GM21529 (cell line): Measurements from ENCODE around the gene COL28A1.
"Not testable (repeated sequence)": the region's sequence is repeated elsewhere in the genome, so short reads cannot be mapped to it uniquely, and the experiment has no call there.

Experiments
- ATAC-seq: cut with Tn5 transposase; IDR thresholded peaks from one replicate; pipeline ENCODE4 v1.9.1; 2021; ENCODE audit not compliant: unreplicated experiment

COL28A1 gene

DNA sequence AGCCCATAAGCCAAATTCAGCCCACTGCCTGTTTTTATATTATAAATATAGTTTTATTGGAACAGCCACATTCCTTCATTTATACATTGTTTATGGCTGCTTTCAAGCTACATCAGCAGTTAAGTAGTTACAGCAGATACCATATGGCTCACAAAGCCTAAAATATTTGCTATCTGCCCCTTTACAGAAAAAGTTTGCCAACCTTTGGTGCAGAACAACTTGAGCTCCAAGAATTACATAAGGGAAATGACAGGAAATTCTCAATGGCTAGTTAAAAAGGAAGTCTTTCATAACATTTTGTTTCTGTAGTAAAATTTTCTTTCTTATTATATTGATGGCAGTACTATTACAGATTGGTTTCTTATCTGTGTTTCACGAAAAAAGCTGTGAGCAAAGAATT lies 59.3 kb downstream of the COL28A1 start:
- ATAC-seq, result no peak

DNA sequence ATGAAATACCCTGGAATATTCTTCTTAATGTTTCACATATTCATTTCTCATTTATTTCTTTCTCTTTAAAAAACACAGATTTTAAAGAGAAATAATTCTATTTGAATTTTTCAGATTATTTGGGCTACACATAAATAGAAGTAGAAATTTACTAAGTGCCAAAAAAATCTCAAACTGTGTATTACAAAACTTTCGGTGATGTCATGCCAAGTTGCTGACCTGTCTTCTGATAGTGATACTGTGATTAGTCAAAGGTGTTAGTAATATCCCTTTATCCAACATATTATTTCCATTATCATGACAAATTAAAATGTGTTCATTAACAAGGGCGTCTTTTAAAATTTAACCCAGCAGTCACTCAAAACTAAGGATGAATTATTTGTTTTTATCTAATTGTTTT lies 60.1 kb downstream of the COL28A1 start:
- no peak for ATAC-seq

- no peak for ATAC-seq
Observed at GRCh38 chr7:7474436-7474835, 61.2 kb downstream of the COL28A1 start.

DNA sequence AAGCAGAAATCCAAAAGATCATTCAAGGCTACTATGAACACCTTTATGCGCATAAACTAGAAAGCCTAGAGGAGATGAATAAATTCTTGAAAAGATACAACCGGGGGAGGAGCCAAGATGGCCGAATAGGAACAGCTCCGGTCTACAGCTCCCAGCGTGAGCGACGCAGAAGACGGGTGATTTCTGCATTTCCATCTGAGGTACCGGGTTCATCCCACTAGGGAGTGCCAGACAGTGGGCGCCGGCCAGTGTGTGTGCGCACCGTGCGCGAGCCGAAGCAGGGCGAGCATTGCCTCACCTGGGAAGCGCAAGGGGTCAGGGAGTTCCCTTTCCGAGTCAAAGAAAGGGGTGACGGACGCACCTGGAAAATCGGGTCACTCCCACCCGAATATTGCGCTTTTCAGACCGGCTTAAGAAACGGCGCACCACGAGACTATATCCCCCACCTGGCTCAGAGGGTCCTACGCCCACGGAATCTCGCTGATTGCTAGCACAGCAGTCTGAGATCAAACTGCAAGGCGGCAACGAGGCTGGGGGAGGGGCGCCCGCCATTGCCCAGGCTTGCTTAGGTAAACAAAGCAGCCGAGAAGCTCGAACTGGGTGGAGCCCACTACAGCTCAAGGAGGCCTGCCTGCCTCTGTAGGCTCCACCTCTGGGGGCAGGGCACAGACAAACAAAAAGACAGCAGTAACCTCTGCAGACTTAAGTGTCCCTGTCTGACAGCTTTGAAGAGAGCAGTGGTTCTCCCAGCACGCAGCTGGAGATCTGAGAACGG lies 70.5 kb downstream of the COL28A1 start:
- ATAC-seq, result not testable (repeated sequence)

GRCh38 chr7:7454000-7454399 lies 81.7 kb downstream of the COL28A1 start:
- ATAC-seq, result no peak

- ATAC-seq, result no peak
Observed at GRCh38 chr7:7452652-7453051, 83.0 kb downstream of the COL28A1 start.

DNA sequence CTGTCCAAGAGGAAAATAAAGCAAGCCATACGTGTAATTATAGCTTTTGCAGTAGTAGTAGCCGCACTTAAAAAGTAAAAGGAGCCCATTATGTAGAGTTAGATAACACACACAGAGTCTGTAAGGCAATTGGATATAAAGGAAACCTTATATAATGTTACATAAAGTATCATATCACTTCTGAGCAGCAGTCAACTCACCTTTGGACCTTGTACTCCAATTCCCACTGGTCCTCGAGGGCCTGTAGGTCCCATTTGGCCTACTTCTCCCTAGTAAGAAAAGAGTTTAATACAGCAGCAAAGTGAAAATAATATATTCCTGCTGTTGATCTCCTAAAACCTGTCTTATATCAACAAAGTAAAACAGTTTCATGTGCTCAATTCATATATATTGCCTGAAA lies 83.6 kb downstream of the COL28A1 start:
- ATAC-seq, result no peak

- no peak for ATAC-seq
Observed at GRCh38 chr7:7449055-7449454, 86.6 kb downstream of the COL28A1 start.

DNA sequence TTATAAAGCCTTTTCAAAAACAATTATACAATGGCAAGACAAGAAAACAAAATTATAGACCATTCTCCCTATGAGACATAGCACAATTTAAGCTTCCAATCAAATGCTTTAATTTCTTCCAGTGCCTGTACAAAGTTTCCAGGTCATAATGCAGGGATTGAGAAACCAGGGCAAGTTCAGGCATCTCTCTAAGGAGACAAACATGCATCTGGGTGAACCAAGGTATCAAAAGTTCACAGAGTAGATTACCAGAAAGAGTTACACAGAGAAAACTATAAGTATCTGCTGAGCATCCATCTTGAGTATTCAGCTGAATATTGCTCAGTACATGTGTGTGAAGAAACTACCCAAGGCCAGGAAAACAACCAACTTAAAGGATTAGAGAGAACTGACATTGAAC lies 89.1 kb downstream of the COL28A1 start:
- ATAC-seq, result no peak

GRCh38 chr7:7443806-7444350 lies 91.8 kb downstream of the COL28A1 start:
- no peak for ATAC-seq

DNA sequence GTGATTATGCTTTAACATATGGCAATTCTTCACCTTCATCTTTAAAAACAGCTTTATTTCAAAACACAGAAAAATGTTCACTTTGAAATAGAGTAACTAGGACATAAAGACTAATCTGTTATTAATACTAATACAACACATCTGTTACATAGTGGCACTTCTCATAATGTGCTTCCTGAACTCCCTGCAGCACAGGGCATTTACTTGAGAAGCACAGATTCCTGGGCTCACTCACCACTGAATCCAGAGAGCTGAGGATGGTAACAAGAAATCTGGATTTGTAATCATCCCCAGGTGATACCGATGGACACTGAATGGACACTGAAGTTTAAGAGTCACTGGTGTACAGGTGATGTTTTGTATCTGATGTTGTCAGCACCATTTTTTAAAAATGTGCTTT lies 96.1 kb downstream of the COL28A1 start:
- ATAC-seq, result no peak

DNA sequence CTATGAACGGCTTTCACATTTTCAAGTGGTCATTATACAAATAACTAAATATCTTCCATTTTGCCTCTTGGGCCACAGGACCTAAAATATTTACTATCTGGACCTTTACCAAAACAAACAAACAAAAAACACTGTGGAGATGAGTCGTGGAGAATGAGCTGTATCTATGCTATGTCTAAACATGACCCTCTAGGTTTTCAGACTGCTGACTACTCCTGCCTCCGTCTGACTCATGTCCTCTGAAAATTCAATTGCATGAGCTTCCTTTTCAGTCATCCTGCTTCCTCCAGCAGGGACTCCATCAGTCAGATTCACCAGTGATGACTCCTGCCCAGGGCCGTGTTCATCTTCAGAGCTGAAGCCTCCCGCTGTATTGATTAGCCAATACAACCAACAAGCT lies 96.8 kb downstream of the COL28A1 start:
- no peak for ATAC-seq

GRCh38 chr7:7435978-7436377 lies 99.7 kb downstream of the COL28A1 start:
- ATAC-seq, result no peak

GRCh38 chr7:7434329-7434728 lies 101.3 kb downstream of the COL28A1 start:
- no peak for ATAC-seq

DNA sequence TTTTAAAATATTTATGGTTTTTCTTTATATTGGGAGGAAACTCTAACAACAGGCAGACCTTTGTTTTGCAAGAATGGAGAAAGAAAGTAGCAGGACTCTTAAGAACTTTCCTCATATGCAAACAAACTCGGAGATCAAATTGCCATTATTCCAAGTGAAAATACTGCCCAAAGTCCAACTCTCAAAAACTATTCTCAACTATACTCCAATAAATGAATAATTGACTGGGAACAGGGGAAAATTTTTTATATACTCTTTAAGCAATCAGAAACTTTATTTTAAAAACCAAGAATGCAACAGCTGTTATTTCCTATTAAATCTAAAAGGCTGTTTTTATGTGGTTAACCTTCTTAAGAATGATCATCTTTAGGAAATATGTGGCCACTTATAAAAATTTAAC lies 101.9 kb downstream of the COL28A1 start:
- no peak for ATAC-seq

- no peak for ATAC-seq
Observed at GRCh38 chr7:7432979-7433378, 102.7 kb downstream of the COL28A1 start.

GRCh38 chr7:7428806-7429205 lies 106.9 kb downstream of the COL28A1 start:
- ATAC-seq, result no peak

GRCh38 chr7:7427363-7427762 lies 108.3 kb downstream of the COL28A1 start:
- no peak for ATAC-seq

DNA sequence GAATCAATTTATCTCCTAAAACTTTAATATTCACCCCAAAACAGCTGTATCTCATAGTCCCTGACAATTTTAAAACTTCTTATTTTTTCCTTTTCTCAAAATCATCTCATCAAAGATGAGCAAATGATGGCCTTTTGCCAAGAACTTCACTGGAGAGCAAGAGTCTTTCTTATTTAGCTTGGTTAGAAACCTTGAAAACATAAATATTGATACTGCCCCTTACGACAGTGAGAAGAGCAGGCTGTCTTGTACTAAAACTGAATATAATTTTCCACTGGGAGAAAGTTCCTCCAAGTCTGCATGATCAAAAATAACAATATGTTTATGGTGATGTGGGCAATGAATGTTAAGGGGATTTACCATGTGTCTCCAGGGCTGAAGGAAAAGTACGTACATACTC lies 109.0 kb downstream of the COL28A1 start:
- ATAC-seq, result no peak

DNA sequence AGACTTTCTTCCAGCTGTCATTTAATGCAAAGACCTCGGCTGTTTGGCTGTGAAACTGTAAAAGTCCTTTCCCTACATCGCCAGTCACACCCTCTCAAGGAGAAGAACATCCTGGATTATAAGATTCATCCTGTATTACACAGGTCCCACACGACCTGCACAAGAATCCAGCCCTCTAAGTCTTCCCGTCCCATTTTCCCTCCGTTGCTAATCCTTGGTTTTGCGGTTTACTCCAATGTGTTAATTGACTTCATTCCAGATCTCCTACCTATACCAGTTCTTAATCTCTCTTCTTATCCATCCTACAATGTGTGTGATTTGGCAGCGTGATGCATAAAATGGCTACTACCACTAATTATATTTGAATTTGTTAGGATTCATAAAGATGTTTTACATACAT lies 110.4 kb downstream of the COL28A1 start:
- no peak for ATAC-seq

DNA sequence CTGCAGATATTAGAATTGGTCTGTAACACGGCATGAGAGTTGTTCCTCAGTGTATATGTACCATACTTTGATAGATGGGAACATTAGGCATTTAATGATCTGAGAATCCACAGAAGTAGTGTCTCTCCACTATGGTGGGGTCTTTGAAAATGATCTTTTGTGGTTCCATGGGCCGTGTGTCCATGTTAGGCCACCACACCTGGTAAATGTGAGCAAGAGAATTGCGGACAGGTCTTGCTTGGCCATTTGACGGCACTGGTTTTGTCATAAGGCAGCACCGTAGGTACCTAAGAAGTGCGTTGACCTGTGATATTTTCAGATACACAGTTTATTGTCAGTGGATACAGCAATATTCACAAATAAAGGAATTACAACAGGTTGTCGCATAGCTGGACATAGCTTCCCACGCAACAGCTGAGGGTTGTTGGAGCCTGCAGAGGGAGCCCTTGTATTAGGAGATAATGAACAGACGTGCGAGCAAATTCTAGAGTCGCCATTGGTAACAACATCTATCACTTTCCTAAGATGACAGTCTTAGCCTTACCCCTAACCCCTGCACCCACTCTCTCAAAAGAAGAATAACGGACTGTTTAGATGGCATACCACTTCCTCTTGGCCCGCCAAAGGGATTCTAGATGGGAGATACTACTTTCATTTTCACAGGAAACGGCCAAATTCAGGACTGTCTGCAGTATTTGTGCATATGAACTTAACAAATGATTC lies 111.4 kb downstream of the COL28A1 start:
- ATAC-seq, result peak; percentile 84

GRCh38 chr7:7422641-7423040 lies 113.0 kb downstream of the COL28A1 start:
- no peak for ATAC-seq
